ENCODE data around the gene RHOG.
A peak's percentile ranks its signal among the peaks of the same experiment; 100 is the strongest.

RHOG gene

GRCh38 chr11:3830088-3830487 lies 10.7 kb downstream of the RHOG start:
- no peak for TF ChIP-seq CTCF (IDR thresholded peaks at IDR 0.05; ENCODE audit: insufficient read depth, low read depth, low read length, missing control alignments)
- no peak overlapping the region for H3K4me3 ChIP-seq (ENCODE audit: low read length)
- DNase-seq (ENCODE audit: low read depth): no peak

GRCh38 chr11:3827434-3828186 lies 13.1 kb downstream of the RHOG start:
- no peak for DNase-seq (ENCODE audit: low read depth)
- no peak overlapping the region for H3K4me3 ChIP-seq (ENCODE audit: low read length)
- TF ChIP-seq CTCF (IDR thresholded peaks at IDR 0.05; ENCODE audit: insufficient read depth, low read depth, low read length, missing control alignments): no peak

- H3K4me3 ChIP-seq (ENCODE audit: low read length): no peak overlapping the region
- no peak for DNase-seq (ENCODE audit: low read depth)
- TF ChIP-seq CTCF (IDR thresholded peaks at IDR 0.05; ENCODE audit: insufficient read depth, low read depth, low read length, missing control alignments): no peak
Observed at GRCh38 chr11:3826721-3827120, 14.0 kb downstream of the RHOG start.

- no peak for DNase-seq (ENCODE audit: low read depth)
- no peak overlapping the region for H3K4me3 ChIP-seq (ENCODE audit: low read length)
- TF ChIP-seq CTCF (IDR thresholded peaks at IDR 0.05; ENCODE audit: insufficient read depth, low read depth, low read length, missing control alignments): no peak
Observed at GRCh38 chr11:3825473-3826154, 15.1 kb downstream of the RHOG start.

- no peak overlapping the region for H3K4me3 ChIP-seq (ENCODE audit: low read length)
- DNase-seq (ENCODE audit: low read depth): peak; percentile 59
- peak; percentile 71 for TF ChIP-seq CTCF (IDR thresholded peaks at IDR 0.05; ENCODE audit: insufficient read depth, low read depth, low read length, missing control alignments)
Observed at GRCh38 chr11:3824714-3825472, 15.9 kb downstream of the RHOG start.

- H3K4me3 ChIP-seq (ENCODE audit: low read length): no peak overlapping the region
- DNase-seq (ENCODE audit: low read depth): no peak
- TF ChIP-seq CTCF (IDR thresholded peaks at IDR 0.05; ENCODE audit: insufficient read depth, low read depth, low read length, missing control alignments): no peak
Observed at GRCh38 chr11:3823762-3824506, 16.8 kb downstream of the RHOG start.
